HEK293 (cell line): ENCODE data around the gene DSC2.

Source experiments
- CTCF ChIA-PET: fragments of 350-600 bp; formaldehyde crosslinking; extraction: SDS; loops from one replicate; lab custom pipeline; 2021; ENCODE audit warnings: antibody characterized with exemption; lab: Yijun Ruan, JAX
- POLR2A ChIA-PET: fragments of 300-600 bp; formaldehyde crosslinking; extraction: SDS; loops from one replicate; lab custom pipeline; 2020; ENCODE audit warnings: antibody characterized with exemption, inconsistent platforms; lab: Yijun Ruan, JAX
- H3K27ac ChIP-seq: fragments of 200-500 bp; sonication (Bioruptor generic); 2 replicates; pipeline ENCODE4 v1.5.1; 2014; ENCODE audit warnings: low read depth, low read length, control low read depth, inconsistent platforms; ENCODE audit errors: extremely low read depth
- H3K36me3 ChIP-seq, 2 experiments: fragments of 200-500 bp in 1 of 2; sonication (Bioruptor generic) in 1 of 2; 1 replicate in 1 of 2; 2 replicates in 1 of 2; pipeline ENCODE4 v1.5.1; 2014 to 2017; ENCODE audit warnings: inconsistent platforms in 2 of 2, low read length in 2 of 2; ENCODE audit not compliant: control insufficient read depth in 2 of 2, insufficient read depth in 1 of 2
- H3K4me1 ChIP-seq: fragments of 200-500 bp; sonication (Bioruptor generic); 2 replicates; pipeline ENCODE4 v1.5.1; 2014; ENCODE audit warnings: mild to moderate bottlenecking, low read length, inconsistent platforms; ENCODE audit not compliant: control insufficient read depth, insufficient read depth
- H3K4me3 ChIP-seq: 2 replicates; pipeline ENCODE4 v1.5.1; 2011; ENCODE audit warnings: low read depth, mild to moderate bottlenecking, control low read depth, low read length, moderate library complexity
- H3K9me3 ChIP-seq: fragments of 200-500 bp; sonication (Bioruptor generic); 2 replicates; pipeline ENCODE4 v1.5.1; 2014; ENCODE audit warnings: low read depth, low read length, inconsistent platforms; ENCODE audit not compliant: control insufficient read depth, insufficient read depth
- BCL6B ChIP-seq: fragments of 450-650 bp; formaldehyde crosslinking; IDR thresholded peaks from 2 replicates; pipeline ENCODE4 v1.5.1; 2017; ENCODE audit warnings: missing biosample characterization, missing genetic modification characterization
- EGR2 ChIP-seq: fragments of 450-650 bp; formaldehyde crosslinking; IDR thresholded peaks from 2 replicates; pipeline ENCODE4 v1.5.1; 2016; ENCODE audit warnings: low read depth, missing biosample characterization, missing genetic modification characterization
- HOXD13 ChIP-seq: sonication (generic); formaldehyde crosslinking; IDR thresholded peaks from 2 replicates; pipeline ENCODE4 v1.8.0; 2022; ENCODE audit warnings: missing genetic modification reagents, borderline replicate concordance
- KLF16 ChIP-seq: fragments of 450-650 bp; formaldehyde crosslinking; IDR thresholded peaks from 2 replicates; pipeline ENCODE4 v1.5.1; 2017; ENCODE audit warnings: missing biosample characterization, missing genetic modification characterization
- OSR2 ChIP-seq: fragments of 450-650 bp; formaldehyde crosslinking; IDR thresholded peaks from 2 replicates; pipeline ENCODE4 v1.5.1; 2016; ENCODE audit warnings: missing biosample characterization, missing genetic modification characterization
- PATZ1 ChIP-seq: fragments of 450-650 bp; formaldehyde crosslinking; IDR thresholded peaks from 2 replicates; pipeline ENCODE4 v1.5.1; 2016; ENCODE audit warnings: missing biosample characterization, missing genetic modification characterization
- SCRT2 ChIP-seq: fragments of 450-650 bp; formaldehyde crosslinking; IDR thresholded peaks from 2 replicates; pipeline ENCODE4 v1.5.1; 2016; ENCODE audit warnings: missing biosample characterization, missing genetic modification characterization
- SP7 ChIP-seq: fragments of 450-650 bp; formaldehyde crosslinking; IDR thresholded peaks from 2 replicates; pipeline ENCODE4 v1.5.1; 2016; ENCODE audit warnings: missing biosample characterization, missing genetic modification characterization
- ZFHX2 ChIP-seq: fragments of 450-650 bp; formaldehyde crosslinking; conservative IDR thresholded peaks from 2 replicates; pipeline ENCODE4 v1.5.1; 2016; ENCODE audit warnings: missing biosample characterization, missing genetic modification characterization
- ZIC2 ChIP-seq: fragments of 450-650 bp; formaldehyde crosslinking; IDR thresholded peaks from 2 replicates; pipeline ENCODE4 v1.5.1; 2016; ENCODE audit warnings: missing biosample characterization, missing genetic modification characterization
- ZNF146 ChIP-seq: fragments of 450-650 bp; formaldehyde crosslinking; IDR thresholded peaks from 2 replicates; pipeline ENCODE4 v1.5.1; 2016; ENCODE audit warnings: missing biosample characterization, missing genetic modification characterization
- ZNF157 ChIP-seq: fragments of 450-650 bp; formaldehyde crosslinking; IDR thresholded peaks from 2 replicates; pipeline ENCODE4 v1.5.1; 2016; ENCODE audit warnings: missing biosample characterization, missing genetic modification characterization
- ZNF266 ChIP-seq: fragments of 450-650 bp; formaldehyde crosslinking; IDR thresholded peaks from 2 replicates; pipeline ENCODE4 v1.5.1; 2016; ENCODE audit warnings: missing biosample characterization, missing genetic modification characterization, low read depth
- ZNF350 ChIP-seq: fragments of 450-650 bp; formaldehyde crosslinking; IDR thresholded peaks from 2 replicates; pipeline ENCODE4 v1.5.0; 2017; ENCODE audit warnings: missing biosample characterization, mild to moderate bottlenecking, missing genetic modification characterization
- ZNF366 ChIP-seq: fragments of 450-650 bp; formaldehyde crosslinking; conservative IDR thresholded peaks from 2 replicates; pipeline ENCODE4 v1.5.1; 2016; ENCODE audit warnings: missing biosample characterization, missing genetic modification characterization
- ZNF416 ChIP-seq: fragments of 450-650 bp; formaldehyde crosslinking; IDR thresholded peaks from 2 replicates; pipeline ENCODE4 v1.5.1; 2016; ENCODE audit warnings: missing biosample characterization, missing genetic modification characterization
- ZNF48 ChIP-seq: fragments of 450-650 bp; formaldehyde crosslinking; IDR thresholded peaks from 2 replicates; pipeline ENCODE4 v1.5.1; 2016; ENCODE audit warnings: missing biosample characterization, missing genetic modification characterization
- ZNF544 ChIP-seq: fragments of 450-650 bp; formaldehyde crosslinking; IDR thresholded peaks from 2 replicates; pipeline ENCODE4 v1.5.0; 2017; ENCODE audit warnings: missing biosample characterization, missing genetic modification characterization
- ZNF585B ChIP-seq: fragments of 450-650 bp; formaldehyde crosslinking; IDR thresholded peaks from 2 replicates; pipeline ENCODE4 v1.5.1; 2016; ENCODE audit warnings: missing biosample characterization, missing genetic modification characterization
- ZNF629 ChIP-seq: fragments of 450-650 bp; formaldehyde crosslinking; IDR thresholded peaks from 2 replicates; pipeline ENCODE4 v1.5.1; 2017; ENCODE audit warnings: missing biosample characterization, missing genetic modification characterization
- ZNF639 ChIP-seq: fragments of 450-650 bp; formaldehyde crosslinking; IDR thresholded peaks from 2 replicates; pipeline ENCODE4 v1.5.1; 2016; ENCODE audit warnings: missing biosample characterization, missing genetic modification characterization
- ZNF654 ChIP-seq: fragments of 450-650 bp; formaldehyde crosslinking; IDR thresholded peaks from 2 replicates; pipeline ENCODE4 v1.5.1; 2016; ENCODE audit warnings: low read depth, missing biosample characterization, missing genetic modification characterization
- ZNF701 ChIP-seq: fragments of 450-650 bp; formaldehyde crosslinking; IDR thresholded peaks from 2 replicates; pipeline ENCODE4 v1.5.1; 2016; ENCODE audit warnings: missing biosample characterization, missing genetic modification characterization
- ZNF791 ChIP-seq: fragments of 450-650 bp; formaldehyde crosslinking; IDR thresholded peaks from 2 replicates; pipeline ENCODE4 v1.5.1; 2016; ENCODE audit warnings: missing biosample characterization, missing genetic modification characterization
- TF ChIP-seq, protein P1 (sequence below): fragments of 450-650 bp; formaldehyde crosslinking; IDR thresholded peaks from 2 replicates; pipeline ENCODE4 v1.5.1; 2016; ENCODE audit warnings: missing biosample characterization, missing genetic modification characterization
- TF ChIP-seq, protein P2 (sequence below): fragments of 450-650 bp; formaldehyde crosslinking; IDR thresholded peaks from 2 replicates; pipeline ENCODE4 v1.5.1; 2016; ENCODE audit warnings: missing biosample characterization, missing genetic modification characterization

The DSC2 gene

DNA sequence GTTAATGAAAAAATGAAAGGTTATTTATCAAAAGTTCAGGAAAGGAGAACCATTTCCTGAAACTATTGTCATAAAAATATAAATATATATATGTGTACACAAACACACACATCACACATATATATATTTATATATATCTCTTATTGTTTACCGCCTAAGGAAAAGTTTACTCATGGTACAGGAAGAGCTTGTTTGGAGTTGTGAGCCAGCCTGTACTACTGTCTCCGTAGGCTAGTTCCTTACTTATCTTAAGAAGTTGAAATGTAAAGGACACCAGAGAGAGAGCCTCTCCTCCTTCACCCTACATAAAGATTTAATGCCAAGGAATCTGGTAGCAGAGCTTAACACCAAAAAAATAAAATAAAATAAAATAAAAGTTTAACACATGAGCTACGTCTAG lies 40.8 kb upstream of the DSC2 start (continued):
- TF ChIP-seq ZNF366 (no peak), KLF16 (tag by site-specific recombination) (no peak), ZNF639 (tag by site-specific recombination) (no peak)

DNA sequence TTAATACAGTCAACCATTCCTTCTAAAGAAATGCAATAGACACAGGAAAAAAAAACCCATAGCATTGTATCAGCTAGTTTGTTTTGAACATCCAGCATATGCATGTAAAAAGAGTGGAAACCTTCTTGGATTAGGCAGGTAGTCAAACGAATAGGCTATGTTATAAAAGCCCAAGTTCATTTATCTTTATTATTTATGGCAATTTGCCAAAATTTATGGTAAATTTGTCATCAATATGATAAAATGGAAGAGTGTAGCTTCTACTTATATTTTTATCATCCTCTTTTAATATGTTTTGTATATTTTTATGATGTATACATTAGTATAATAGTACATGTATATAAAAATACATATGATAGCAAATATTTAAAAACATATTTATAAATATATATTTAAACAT lies 36.5 kb upstream of the DSC2 start:
- ChIA-PET POLR2A (no interaction called here), CTCF (no interaction called here)
- H3K9me3 ChIP-seq: no peaks in the 10 kb centered on the region
- H3K4me3 ChIP-seq: no peak overlapping the region
- no peaks in the 10 kb centered on the region for H3K4me1 ChIP-seq
- TF ChIP-seq ZNF701 (tag by site-specific recombination) (no peak), OSR2 (tag by site-specific recombination) (no peak), ZNF629 (tag by site-specific recombination) (no peak), ZNF544 (no peak), ZNF146 (no peak), EGR2 (tag by site-specific recombination) (no peak), SCRT2 (no peak), BCL6B (tag by site-specific recombination) (no peak), ZFHX2 (no peak), ZNF157 (no peak), ZIC2 (tag by site-specific recombination) (no peak), ZNF791 (no peak), ZNF654 (tag by site-specific recombination) (no peak), KLF16 (tag by site-specific recombination) (no peak), ZNF585B (tag by site-specific recombination) (no peak), ZNF266 (tag by site-specific recombination) (no peak), SP7 (tag by site-specific recombination) (no peak)
- TF ChIP-seq, protein P1, sequence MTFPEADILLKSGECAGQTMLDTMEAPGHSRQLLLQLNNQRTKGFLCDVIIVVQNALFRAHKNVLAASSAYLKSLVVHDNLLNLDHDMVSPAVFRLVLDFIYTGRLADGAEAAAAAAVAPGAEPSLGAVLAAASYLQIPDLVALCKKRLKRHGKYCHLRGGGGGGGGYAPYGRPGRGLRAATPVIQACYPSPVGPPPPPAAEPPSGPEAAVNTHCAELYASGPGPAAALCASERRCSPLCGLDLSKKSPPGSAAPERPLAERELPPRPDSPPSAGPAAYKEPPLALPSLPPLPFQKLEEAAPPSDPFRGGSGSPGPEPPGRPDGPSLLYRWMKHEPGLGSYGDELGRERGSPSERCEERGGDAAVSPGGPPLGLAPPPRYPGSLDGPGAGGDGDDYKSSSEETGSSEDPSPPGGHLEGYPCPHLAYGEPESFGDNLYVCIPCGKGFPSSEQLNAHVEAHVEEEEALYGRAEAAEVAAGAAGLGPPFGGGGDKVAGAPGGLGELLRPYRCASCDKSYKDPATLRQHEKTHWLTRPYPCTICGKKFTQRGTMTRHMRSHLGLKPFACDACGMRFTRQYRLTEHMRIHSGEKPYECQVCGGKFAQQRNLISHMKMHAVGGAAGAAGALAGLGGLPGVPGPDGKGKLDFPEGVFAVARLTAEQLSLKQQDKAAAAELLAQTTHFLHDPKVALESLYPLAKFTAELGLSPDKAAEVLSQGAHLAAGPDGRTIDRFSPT (tag by site-specific recombination): no peak
- no peaks in the 10 kb centered on the region for H3K36me3 ChIP-seq
- H3K27ac ChIP-seq: no peak overlapping the region

DNA sequence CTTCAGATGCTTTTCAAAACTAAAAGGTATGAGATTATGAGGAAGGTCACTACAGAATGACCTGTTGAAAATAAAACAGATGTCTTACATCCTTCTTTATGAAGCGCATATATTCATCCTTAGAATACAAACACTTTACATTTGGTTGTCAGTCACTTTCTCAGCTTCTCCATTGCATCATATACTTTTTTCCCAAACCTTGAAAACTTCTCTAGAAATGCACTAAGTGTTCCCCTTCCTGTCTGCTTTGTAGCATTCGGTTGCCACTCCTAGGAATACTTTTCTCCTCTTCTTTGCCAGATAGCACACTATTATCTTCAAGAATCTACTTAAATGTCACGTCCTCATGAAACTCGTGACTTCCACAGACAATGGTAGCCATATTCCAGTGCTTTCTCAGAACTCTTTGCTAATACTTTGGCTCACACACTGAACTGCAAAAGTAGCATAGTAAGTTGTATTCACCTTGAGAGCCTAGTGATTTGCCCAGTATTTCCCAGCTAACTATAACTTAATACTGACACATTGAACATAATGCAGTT lies 32.8 kb upstream of the DSC2 start:
- Histone ChIP-seq H3K4me1 (no peaks in the 10 kb centered on the region), H3K9me3 (no peaks in the 10 kb centered on the region), H3K36me3 (no peaks in the 10 kb centered on the region), H3K4me3 (no peak overlapping the region), H3K27ac (no peak overlapping the region)
- TF ChIP-seq ZNF416 (tag by site-specific recombination): no peak
- TF ChIP-seq OSR2 (tag by site-specific recombination): no peak
- no peak for TF ChIP-seq ZNF350 (tag by site-specific recombination)
- TF ChIP-seq HOXD13 (CRISPR knock-in tag): no peak
- TF ChIP-seq EGR2 (tag by site-specific recombination): no peak
- TF ChIP-seq PATZ1 (tag by site-specific recombination): no peak
- no peak for TF ChIP-seq ZNF366
- TF ChIP-seq, protein P2, sequence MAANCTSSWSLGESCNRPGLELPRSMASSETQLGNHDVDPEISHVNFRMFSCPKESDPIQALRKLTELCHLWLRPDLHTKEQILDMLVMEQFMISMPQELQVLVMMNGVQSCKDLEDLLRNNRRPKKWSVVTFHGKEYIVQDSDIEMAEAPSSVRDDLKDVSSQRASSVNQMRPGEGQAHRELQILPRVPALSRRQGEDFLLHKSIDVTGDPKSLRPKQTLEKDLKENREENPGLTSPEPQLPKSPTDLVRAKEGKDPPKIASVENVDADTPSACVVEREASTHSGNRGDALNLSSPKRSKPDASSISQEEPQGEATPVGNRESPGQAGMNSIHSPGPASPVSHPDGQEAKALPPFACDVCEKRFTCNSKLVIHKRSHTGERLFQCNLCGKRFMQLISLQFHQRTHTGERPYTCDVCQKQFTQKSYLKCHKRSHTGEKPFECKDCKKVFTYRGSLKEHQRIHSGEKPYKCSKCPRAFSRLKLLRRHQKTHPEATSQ (tag by site-specific recombination): no peak
- TF ChIP-seq ZNF48 (tag by site-specific recombination): no peak
- CTCF ChIA-PET: no interaction called here
- POLR2A ChIA-PET: no interaction called here
